Daoy (cell line): ENCODE measurements around the gene DDX54. TPM values are rescaled to one million over a fixed set of nuclear protein-coding genes. Genes with fewer than 3 reads are reported as not detected.

Experiments used
- DNase-seq: peaks from one replicate; pipeline ENCODE4 v3.0.0-alpha.2; 2015; ENCODE audit warnings: low read depth
- total RNA-seq: library from RNA; depleted of rRNA; stranded (reverse); fragments of >200 nt; shearing (Covaris generic); gene quantifications from 2 replicates; pipeline ENCODE4 v1.2.3, GENCODE V29; 2014

Gene DDX54
- total RNA-seq, 1 experiment from 2014 or later, result 60.1 TPM

DNA sequence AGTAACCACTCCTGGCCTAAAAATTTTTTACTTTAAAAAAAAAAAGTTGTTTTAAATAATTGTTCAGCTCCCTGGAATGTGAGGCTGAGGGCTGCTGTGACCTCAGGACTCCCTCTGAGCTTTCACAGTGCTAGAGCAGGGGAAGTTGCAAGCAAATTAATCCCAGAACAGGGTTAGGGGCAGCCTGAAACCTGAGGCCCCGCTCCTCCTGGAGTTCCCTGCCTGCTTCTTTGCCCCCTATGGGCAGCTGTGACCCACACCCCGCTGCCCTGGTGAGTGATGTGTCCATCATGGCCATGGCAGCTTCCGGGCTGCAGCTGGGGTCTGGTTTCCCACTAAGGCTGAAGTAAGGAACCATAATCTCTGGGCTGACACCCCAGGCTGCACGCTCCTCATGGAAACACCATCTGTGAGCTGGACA is 9.7 kb upstream of the DDX54 start:
- peak; percentile 78 for DNase-seq

DNA sequence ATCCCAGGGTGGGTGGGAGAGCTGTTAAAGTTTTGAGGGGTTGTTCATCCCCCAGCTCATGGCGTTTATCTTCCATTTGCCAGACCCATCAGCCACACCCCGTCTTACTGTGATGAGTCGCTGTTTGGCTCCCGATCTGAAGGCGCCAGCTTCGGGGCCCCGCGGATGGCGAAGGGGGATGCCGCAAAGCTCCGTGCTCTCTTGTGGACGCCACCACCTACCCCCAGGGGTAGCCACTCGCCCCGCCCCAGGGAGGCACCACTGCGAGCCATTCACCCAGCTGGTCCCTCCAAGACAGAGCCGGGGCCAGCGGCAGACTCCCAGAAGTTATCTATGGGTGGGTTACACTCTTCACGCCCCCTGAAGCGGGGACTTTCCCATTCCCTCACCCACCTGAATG is 5.9 kb upstream of the DDX54 start:
- no peak for DNase-seq

DNA sequence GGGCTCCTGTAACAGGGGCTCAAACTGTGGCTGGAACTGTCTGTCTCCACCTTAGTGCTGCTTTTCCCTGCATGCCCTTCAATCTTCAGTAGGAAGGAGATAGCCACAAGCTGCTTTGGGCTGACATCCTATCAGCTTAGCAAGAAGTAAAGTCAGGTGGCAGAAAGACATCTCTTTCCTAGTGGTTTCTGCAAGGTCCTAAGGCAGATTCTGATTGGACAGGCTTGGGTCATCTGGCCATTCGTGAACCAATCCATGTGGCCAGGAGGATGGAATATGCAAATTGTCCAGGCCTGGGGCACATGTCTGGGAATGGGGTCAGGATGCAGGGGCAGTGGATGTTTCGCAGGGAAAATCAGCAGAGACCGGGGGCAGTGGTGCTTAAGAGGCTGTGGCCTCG is 5.5 kb upstream of the DDX54 start:
- DNase-seq, result peak; percentile 53

DNA sequence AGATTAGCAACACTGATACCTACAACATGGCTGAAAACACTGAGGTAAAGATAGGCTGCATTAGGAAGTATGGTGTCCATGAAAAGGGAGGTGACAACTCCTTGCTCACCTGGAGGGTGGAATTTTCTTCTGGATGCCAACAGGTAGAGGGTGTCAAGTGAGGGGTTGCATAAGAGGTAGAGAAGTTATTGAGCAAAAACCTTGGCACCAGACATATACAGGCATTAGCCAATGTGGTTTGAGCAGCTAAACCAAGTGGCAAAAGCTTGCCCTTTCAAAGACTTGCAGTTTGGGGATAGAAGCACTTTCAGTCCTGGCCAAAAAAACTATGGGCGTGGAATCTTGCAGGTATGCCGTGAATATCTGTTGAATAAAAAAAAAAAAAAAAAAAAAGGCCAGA is 4.1 kb upstream of the DDX54 start:
- DNase-seq, result no peak

DNA sequence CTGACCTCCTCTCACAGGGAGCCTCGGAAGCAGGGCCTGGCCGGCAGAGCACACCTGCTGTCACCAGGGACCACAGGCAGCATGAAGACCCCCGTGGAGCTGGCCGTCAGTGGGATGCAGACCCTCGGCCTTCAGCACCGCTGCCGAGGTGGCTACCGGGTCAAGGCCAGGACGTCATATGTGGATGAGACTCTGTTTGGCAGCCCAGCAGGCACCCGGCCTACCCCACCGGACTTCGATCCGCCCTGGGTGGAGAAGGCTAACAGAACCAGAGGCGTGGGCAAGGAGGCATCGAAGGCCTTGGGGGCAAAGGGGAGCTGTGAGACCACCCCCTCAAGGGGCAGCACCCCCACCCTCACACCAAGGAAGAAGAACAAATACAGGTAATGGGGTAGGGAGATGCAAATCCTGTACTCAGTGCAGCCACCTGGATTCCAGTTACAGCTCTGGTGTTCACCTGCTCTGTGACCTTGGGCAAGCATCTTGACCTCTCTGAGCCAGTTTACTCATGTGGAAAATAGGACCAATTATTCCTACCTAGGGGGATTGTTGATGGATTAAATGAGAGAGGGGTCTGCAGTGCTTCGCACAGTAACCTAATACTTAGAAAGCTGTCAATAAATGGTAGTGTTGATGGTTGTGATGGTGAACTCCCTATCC is 1.5 kb upstream of the DDX54 start:
- no peak for DNase-seq

DNA sequence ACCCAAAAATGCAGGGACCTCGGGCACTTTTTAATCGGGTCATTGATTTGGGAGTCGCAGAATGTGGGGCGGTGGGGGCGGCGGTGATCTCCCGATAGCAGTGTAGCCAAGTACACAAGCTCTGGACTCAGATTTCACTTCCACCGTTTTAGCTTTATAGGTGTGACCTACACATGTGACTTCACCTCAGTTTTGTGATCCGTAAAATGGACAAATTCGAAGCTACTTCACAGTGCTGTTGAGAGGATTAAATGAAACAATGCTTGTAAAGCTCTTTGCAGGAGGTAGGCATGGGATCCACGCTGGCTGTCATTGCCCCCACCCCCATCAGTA is 721 bp upstream of the DDX54 start:
- no peak for DNase-seq

DNA sequence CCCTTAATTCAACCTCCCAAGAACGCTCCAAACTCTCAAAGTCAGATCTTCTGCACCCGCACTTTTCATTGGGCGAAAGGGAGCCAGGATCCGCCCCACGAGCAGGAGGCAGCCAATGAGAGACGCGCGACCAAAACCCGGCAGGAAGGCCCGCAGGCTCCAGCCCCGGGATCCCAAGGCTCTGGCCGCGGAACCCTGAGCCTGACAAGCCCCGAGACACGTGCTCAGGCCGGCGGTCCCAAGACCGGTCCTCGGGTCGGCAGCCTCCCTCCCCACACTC is 438 bp downstream of the DDX54 start:
- peak; percentile 96 for DNase-seq

DNA sequence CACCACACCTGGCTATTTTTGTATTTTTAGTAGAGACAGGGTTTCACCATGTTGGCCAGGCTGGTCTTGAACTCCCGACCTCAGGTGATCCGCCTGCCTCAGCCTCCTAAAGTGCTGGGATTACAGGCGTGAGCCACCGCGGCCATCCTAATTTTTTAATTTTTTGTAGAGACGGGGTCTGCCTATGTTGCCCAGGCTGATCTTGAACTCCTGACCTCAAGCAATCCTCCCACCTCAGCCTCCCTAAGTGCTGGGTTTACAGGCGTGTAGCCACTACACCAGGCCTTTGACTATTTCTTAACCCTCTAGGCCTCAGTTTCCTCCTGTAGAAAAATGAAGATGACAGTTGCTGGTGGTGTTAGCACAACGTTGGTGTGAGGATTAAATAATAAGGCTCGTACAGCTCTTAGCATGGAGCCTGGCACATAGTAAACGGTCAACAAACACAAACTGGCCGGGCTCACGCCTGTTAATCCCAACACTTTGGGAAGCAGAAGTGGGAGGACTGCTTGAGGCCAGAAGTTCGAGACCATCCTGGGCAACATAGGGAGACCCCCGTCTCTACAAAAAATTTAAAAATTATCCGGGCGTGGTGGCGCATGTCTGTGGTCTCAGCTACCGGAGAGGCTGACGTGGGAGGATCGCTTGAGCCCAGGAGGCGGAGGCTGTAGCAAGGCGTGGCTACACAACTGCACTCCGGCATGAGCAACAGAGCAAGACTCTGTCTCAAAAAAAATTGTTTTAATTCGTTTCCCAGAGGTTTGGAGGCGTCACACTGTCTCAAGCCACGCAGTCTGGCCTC is 979 bp downstream of the DDX54 start:
- DNase-seq, result no peak

DNA sequence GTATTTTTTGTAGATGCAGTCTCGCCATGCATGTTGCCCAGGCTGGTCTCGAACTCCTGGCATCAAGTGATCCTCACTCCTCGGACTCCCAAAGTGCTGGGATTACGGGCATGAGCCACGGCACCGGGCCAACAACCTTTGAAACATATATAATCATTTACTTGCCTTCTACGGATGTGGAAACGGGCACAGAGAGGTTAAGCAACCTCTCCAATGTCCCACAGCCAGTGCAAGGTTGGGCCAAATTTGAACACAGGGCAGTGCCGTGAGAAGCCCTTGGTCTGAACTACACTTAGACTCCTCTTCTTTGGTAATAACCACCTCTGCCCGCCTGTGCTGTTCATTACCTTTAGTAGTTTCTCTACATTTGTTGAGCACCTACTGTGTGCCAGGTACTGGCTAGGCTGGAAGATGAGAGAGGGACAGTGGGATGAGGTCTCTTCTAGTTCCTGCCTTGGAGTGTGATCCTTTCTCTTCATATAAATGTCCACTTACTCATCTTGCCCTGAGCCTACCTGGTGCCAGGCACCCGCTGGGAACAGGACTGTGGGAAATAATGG is 2.2 kb downstream of the DDX54 start:
- no peak for DNase-seq

DNA sequence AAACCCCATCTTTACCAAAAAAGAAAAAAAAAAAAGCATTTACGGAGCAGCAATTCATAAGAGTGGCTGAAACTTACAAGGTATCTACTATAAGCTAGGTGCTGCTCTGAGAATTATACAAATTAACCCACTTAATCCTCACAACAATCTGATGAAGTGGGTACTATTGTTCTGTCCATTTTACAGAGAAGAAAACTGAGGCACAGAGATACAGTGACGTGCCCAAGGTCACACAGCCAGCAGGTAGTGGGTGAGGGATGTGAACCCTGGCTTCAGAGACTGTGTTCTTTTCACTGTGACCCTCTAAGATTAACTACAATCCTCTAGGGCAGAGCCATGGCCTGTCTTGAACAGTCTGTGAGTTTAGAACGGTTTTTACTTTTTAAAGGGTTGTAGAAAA is 3.3 kb downstream of the DDX54 start:
- no peak for DNase-seq

DNA sequence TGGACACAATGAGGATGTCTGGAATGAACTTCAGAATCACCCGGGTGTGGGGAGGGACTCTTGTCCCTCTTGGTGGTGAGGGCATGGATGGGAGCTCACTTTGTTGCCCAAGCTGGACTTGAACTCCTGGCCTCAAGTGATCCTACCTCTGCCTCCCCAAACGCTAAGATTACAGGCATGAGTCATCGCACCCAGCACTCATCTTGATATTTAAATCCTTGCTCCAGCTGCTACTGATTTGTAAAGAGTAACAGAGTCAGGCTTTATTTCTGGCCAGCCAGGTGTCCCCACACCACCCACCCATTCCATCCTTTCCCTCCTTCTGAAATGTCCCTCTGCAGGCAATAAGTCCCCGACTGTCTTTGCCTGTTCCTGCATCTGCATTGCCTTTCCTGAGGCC is 4.9 kb downstream of the DDX54 start:
- DNase-seq, result no peak

DNA sequence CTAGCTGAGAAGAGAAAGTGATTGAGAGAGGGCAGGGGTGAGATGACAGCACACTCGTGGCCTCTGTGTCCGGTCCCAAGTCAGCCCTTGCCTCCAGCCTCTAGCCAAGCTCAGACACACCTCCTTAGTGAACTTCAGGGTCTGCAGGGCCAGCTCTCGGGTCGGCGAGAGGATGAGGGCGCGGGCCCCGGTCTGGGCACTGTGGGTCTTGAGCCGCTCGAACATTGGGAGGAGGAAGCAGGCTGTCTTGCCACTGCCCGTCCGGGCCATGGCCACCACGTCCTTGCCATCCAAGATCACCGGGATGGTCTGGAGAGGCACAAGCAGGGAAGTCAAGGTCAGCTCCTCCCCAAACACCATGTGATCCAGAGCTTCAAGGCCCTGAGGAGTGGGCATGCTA is 6.3 kb downstream of the DDX54 start:
- no peak for DNase-seq

DNA sequence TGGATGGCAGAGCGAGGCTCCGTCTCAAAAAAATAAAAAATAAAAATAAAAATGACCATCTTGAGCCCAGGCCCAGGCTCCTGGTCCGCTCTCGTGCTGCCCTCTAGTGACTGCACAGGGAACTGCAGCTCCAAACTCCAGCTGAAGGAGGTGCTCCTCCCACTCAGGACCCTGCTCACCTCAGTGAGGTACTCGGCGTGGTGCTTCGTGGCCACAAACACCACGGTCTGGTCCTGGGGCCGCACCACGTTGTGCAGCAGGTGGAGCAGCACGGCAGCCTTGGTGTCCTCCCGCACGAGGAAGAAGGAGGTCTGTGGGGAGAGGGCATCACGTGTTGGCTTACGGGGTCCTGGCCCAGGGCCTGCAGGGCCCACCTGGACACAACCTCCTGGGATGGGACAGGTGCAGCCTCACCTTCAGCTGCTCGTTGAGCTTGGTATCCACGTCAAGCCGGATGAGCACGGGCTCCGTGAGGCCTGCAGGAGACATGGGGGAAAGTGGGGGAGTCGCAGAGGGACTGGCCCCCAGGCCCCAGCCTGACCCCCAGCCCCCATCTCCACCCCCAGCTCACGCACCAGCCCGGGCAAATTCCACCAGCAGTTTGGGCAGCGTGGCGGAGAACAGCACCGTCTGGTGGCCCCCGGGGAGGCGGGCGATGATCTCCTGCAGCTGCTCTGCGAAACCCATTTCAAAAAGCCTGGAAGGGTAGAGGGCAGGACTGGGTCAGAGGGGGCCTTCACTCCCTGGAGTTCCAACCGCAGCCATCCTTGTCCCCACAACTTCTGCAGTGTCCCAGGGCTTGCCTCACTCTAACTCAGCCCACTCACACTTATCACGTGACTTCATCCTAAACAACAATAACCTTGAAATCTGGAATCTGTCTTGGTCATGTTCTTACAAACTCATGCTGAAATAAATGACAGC is 10.6 kb downstream of the DDX54 start:
- peak; percentile 74 for DNase-seq

DNA sequence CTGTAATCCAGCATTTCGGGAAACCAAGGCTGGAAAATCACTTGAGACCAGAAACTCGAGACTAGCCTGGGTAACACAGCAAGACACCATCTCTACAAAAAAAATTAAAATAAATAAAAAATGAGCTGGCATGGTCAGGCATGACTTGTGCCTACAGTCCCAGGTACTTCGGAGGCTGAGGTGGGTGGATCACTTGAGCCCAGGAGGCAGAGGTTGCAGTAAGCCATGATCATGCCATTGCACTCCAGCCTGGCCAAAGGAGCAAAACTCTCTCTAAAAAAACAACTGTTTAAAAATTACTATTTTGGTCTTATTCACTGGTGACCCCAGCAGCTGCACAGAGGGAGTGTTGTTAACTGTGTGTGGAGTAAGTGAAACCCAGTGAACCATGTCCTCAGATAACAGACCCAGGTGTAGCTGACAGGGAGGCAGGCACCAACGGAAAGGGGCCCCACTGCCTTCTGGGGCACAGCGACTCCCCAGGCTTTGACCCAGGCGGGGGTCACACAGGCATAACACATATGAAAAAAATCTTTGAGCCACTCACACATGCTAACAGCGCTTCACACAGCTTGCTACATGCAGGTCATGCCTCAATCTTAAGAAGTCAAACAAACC is 12.1 kb downstream of the DDX54 start:
- no peak for DNase-seq

DNA sequence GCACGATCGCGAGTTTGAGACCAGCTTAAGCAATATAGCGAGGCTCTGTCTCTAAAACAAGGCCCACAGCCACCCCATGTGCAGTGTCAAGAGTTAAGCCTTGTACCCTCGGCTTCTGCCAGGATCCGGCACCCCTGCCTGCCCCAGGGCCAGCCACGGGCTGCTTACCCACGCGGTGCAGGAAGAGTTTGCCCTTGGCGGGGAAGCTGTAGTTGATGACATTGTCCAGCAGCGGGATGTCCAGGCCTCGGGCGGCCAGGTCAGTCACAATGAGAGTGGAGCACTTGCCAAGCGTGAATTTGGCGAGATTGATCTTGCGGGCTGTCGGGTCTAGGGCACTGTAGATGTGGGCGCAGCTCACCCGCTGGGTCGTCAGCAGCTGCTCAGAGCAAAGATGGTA is 13.1 kb downstream of the DDX54 start:
- no peak for DNase-seq

DNA sequence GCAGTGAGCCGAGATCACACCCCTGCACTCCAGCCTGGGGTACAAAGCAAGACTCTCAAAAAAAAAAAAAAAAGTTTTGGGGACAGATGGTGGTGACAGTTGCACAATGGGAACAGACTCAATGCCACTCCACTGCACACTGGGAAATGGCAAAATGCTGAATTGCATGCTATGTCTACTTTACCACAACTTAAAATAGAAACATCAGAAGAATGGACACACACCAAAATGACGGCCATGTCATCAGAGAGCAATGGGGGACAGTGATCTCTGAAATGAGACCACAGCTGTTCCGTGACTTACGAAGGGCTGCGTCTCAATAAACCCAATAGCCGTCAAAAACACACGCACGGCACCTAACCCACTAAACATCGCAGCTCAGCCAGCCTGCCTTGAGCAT is 13.7 kb downstream of the DDX54 start:
- no peak for DNase-seq

DNA sequence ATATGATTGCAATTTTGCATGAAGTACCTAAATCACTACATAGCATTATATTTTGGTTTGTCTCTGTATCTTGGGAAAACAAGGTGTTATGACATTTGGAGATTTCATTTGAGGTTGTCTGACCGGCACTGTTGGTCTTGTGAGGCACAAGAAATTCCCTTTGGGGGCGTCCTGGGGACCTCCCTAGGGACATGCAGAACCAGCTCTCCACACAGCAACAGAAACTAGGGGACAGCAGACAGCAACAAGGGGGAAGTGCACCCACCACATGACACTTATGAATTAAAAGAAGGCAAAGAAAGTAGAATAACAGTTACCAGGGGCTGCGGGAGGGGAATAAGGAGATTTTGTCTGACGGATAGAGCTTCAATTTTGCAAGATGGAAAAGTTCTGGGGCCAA is 14.4 kb downstream of the DDX54 start:
- no peak for DNase-seq

DNA sequence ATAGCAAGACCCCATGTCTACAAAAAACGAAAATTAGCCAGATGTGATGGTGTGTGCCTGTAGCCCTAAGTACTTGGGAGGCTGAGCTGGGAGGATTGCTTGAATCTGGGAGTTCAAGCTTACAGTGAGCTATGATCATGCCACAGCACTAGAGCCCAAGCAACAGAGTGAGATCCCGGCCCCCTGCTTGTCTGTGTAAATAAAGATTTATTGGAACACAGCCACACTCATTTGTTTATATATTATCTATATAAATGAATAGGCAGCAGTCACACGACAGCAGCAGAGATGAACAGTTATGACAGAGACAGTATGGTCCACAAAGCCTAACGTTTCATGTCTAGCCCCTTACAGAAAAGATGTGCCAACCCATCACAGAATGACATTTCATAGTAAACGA is 14.8 kb downstream of the DDX54 start:
- no peak for DNase-seq

DNA sequence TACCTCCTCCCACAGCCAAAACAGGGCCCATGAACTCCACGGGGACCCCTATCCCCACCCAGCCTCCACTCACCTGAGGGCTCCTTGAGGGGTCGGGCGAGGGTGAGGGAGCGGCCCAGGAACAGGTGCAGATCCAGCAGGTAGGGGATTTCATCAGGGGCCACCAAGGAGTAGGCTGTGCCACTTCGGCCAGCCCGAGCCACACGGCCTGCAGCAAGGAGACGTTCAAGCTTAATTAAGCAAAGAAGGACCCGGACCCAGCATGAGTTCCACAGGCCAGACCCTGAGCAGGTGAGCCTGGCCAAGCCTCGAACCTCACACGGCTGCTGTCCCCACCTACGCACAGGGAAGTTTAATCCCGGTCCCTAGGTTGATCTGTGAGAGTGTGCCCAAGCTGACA is 15.6 kb downstream of the DDX54 start:
- DNase-seq, result no peak

DNA sequence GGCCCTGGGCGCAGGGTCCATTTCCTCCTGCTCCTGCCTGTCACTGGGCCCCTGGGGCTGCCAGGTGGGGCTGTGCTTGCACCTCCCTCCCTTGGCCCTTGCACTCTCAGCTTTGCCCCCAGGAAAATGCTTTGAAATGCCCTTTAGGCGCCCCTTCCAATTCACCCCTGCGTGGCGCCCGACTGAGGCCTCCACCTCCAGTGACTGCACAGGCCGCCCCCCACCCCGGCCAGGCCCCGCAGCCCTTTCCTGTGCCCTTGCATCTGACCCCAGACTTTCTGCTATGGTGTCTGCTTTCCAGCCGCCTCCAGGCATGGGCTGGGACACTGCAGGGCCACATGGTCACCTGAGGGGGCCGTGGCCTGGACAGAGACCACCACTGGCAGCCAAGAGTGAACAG is 17.4 kb downstream of the DDX54 start:
- DNase-seq, result no peak

DNA sequence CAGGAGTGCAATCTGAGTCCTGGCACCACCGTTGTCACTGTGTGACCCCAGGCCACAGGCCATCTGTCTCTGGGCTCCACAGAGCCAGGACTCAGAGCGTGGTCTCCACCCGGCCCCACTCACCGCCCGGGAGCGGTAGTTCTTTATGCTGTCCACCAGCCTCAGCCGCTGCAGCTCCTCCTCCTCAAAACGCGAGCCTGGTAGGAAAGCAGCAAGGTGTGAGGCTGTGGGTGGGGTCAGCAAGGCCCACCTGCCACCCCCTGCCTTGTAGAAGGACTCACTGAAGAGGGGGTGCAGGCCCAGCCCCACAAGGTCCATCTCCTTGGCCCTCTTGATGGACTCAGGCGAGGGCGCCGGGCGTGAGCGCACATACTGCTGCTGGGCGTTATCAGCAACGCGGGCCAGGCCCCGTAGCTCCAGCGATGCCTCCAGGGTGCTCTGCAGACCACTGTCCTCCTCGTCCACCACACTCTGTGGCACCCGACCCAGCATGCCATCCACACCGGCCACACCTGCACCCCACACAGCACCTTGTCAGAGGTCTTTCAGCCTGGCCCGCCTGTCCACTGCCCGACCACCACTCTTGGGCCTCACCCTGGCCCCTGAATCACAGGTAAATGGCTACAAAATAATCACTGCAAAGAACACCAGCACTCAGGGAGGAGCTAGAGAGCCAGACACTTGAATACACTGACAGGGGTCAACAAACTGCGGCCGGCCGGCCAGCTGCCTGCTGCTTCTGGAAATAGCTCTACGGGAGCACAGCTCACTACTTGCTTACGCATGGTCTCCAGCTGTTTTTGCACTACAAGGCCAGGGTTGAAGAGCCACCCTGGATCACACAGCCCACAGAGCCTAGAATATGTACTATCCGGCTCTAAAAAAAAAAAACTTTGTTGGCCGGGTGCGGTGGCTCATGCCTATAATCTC is 19.5 kb downstream of the DDX54 start:
- DNase-seq, result no peak
